Activated T-cell treated with anti-CD3 and anti-CD28 coated beads, Interleukin-2, amount 50 U/mL, for 48 hours (primary cell): ENCODE data around the gene CMTM1.

Source experiments
- DNase-seq, 2 experiments: peaks; one replicate each; pipeline ENCODE4 v3.0.0-alpha.2; 2020

CMTM1 gene

GRCh38 chr16:66566051-66566901 lies at the start of gene CMTM1:
TSS of gene CMTM1 (plus strand) at chr16:66566439. CDS start at chr16:66566514, 75 bp downstream.
- no peak for DNase-seq

DNA sequence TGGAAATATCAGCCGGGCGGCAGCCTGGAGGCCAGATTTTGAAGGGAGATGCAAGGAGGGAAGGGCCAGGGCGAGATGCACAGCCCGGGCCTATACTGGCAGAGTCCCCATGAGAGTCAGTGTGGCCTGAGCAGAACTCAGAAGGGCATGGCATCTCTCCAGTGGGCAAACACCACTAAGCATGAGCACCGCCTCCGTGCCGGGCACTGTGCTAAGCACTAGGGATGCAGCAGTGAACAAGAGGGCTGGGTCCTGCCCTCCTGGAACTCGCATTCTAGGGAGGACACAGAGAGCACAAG lies 49.8 kb upstream of the CMTM1 start:
- no peak for DNase-seq

DNA sequence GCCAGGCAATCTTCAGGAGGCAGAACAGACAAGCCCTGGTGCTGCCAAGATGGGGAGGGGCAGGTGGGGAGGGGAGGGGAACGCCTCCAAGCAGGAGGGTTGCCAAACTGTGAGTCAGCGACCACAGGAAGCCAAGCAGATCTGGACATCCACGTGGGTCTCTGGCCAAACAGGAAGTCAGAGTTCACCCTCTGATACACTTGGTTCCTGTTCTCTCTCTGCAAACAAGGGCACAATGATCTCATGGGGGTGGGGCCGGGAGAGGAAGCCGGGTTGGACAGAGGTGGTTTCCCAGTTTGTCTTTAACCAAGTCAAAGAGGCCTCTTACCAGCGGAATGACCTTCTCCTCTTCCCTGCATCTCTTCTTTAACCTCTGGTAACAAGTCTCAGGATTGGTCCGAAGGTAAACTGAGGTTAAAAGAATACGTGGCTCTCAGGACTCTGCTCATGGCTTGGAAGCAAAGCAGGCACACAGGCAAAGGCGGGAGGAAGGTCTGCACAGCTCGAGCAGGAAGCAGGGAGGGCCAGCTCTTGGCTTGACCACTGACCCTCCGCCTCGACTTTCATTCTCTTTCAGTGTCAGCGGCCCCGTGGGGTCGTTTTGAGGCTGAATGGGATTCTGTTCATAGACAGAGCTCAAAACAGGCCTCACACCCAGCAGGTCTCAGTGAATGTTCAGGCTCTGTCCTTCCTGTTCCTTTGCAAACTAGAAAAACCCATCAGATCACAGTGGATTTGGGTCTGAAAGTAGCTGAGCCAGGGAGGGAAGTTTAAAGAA lies 49.2 kb upstream of the CMTM1 start:
- peak; percentile 87 to 88 for DNase-seq

DNA sequence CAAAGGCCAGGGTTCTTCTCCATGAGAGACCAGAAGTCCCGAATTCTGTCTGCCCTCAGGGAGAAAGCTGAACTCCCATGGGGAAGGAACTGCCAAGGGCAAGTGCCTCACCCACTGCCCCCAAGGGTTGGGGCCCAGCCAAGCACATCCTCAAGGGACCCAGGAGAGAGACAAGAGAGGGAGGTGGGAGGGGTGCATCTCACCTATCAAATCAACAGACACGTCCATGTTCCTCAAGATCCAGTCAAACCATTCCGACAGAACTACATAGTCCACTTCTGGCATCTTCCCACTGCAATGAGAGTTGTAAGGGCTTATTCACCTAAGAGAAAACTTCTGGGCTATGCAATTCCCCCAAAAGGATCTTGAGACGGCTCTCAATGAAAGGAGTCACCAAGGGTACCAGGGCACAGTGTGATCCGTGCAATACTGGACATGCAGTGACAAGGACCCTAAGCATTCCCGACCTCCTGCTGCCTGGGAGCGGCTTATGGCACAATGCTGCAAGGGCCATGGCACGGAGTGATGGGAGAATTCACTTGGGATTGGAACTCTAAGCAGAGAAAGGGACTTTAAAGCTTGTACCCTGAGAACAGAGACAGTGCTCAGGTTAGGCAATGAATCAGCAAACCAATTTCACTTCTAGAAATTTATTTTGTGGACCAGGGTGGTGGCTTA lies 48.5 kb upstream of the CMTM1 start:
- DNase-seq = peak in 1 of 2 experiments; percentile 43

- DNase-seq = no peak
Observed at GRCh38 chr16:66519482-66520373, 46.5 kb upstream of the CMTM1 start.

DNA sequence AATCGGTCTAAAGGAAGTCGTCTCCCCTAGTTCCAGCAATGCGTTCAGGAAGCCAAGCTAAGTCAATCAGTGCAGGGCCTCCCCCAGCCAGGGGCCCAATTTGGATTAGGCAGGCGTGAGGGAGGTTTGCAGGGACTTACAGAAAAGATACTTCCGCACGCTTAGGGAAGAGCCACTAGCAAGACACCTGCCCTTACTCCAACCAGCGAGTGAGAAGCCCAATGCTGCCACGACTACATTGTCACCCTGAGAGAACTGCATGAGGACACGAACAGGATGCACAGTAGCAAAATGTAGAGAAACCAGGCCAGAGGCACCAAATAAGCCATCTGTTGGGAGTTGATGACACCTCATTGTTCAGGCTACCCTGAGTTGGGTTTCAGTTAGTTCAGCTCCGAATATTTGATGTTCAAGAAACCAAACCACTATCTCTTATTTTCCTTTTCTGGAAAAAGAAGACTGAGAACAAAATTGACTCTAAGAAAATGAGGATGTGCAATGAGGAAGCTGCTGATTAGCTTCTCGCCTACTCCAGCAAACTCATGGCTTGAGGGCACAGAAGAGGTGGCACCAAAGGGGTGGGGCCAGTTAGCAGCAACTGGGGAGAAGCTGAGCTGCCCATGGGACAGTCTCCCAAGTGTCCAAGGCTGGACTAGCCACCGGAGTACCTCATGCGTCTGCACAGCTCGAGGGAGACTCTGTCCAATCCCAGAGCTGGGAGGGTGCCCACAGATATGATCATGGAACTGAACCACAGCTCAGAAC lies 45.7 kb upstream of the CMTM1 start:
- peak in 1 of 2 experiments; percentile 46 for DNase-seq

GRCh38 chr16:66521252-66521713 lies 45.0 kb upstream of the CMTM1 start:
- DNase-seq = peak in 1 of 2 experiments; percentile 28

DNA sequence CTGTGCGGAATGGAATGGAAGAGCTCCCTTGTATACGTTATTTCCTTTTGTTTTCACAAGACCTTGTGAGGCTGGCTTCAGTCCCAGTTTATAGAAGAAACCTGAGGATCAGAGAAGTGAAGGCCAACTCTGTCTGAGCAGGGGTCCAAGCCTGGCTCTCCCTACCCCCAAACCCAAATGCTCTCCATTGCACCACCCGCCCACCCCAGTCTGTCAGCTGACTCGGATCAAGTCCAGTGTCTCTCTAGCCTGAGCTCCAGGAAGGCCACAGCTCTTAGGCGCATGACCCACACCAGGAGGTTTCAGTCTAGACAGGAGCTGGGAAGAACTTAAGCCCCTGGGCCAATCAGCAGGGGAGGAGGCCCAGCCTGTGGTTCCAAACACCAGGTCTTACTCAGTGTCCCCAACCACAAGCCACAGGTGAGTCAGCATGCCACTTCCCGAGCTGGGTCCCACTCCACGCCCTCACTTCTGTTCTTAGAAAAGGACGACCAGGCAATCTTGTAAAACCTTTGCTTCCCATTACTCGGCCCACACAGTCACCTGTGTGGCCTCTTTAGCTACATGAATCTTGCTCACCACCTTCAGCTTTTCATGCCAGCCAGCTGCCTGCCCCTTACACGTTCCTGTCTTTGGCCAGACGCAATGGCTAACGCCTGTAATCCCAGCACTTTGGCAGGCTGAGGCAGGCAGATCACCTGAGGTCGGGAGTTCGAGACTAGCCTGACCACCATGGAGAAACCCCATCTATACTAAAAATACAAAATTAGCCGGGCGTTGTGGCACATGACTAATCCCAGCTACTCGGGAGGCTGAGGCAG lies 44.1 kb upstream of the CMTM1 start:
- DNase-seq = peak; percentile 97 to 98

DNA sequence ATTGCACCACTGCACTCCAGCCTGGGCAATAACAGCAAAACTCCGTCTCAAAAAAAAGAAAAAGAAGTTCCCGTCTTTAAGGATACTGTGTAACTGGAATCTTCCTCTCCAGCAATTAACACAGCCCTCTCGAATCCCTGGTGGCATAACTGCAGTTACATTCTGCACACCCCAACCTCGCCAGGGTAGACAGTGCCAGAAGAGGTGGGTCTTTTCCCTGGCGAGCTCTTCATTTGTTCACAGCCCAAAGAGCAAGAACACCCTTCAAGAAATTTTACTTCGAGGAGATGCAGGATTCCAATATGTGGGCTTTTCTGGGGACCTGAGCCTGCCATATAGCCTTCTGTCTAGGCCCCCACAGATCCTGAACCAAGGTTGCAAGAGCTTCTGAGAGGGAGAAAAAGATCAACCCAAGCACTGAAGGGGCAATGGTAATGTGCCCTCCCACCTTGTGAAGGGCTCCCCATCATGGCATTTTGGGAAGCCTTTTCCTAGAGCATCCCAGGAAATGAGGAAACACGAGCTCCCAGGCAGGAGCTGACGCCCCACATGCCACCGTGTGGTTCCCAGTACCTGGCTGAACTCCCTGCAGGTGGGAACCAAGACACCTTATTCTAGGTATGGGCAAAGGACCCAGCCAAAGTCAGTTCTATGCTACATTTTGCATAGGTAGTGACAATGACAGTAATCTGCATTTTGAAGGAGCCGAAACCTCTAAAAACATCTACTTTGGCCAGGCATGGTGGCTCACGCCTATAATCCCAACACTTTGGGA lies 43.2 kb upstream of the CMTM1 start:
- DNase-seq = no peak

GRCh38 chr16:66523861-66524354 lies 42.3 kb upstream of the CMTM1 start:
- peak; percentile 44 to 46 for DNase-seq

DNA sequence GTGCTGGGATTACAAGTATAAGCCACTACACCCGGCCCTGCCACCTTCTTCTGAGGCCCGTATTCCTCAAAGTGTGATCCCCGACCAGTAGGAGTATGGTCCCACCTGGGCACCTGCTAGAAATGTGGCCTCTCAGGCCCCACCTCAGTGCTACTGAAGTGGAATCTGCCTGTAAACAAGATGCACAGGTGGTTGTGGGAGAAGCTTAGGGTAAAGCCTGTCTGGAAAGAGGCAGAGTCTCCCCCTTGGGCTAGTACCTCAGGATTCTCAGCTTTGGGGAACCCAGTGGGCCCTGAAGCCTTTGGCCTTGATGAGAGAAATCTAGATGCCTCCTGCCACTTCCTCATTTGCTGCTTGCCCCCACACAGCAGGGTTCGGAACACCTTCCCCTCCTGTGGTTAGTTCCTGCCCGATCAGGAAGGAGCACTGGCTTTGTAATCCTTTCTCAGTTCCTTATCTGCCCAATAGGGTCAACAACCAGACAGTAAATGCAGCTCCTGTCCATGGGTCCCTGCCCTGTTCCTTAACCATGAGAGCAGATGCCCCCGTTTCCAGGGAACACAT lies 41.6 kb upstream of the CMTM1 start:
- DNase-seq = peak; percentile 50 to 54

GRCh38 chr16:66525396-66526180 lies 40.7 kb upstream of the CMTM1 start:
- no peak for DNase-seq

DNA sequence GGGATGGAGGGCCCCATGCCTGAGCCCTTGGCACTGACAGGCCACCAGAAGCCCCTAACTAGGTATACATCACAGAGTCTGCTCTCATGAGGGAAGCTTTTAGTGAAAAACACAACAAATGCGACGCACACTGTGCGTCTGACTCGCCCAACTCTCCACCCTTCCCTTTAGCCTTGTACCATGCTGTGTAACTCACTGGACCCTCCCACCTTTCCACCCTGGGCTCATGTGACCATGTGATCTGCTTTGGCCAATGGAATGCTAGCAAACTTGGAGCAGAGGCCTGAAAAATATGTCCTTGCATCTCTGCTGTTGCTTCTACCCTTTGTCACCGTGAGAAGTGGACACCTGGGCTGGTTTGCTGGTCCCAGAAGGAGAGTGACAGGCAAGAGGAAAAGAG lies 37.9 kb upstream of the CMTM1 start:
- no peak for DNase-seq

DNA sequence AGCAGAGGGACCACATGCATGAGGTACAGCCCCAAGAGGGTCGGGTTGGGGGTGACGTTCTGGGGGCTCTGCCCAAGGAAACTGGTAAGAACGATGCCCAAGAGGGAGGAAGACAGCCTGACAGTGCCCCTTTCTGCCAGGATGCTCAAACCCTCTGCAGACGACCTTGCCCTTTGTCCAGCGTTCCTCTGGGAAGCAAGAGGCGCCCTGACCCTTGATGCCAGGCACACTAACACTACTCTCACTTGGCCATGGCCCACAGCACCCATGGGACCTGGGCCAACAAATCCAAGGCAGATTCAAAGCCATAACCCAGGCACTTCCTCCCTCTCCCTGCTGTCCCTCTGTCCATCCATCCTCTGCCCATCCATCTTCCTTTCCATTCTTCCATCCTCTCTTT lies 36.8 kb upstream of the CMTM1 start:
- no peak for DNase-seq

- no peak for DNase-seq
Observed at GRCh38 chr16:66534376-66534799, 31.9 kb upstream of the CMTM1 start.

DNA sequence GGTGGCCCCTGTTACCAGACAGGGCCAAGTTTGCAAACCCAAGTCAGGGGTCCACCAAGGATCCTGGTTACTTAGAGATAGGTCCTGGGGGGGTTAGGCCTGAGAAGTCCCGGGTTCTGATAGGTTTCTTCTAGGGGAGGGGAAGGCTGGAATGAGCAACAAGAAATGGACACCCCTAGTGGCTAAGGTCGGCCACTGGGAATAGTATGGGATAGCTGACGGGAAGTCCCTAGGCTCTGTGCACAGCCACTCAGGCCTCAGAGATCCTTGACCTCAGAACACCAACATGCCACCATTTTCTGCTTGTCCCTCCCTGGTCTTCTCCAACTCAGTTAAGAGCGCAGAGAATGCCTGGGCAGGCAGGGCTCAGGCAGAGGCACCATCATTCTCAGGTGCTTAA lies 29.7 kb upstream of the CMTM1 start:
- peak in 1 of 2 experiments; percentile 10 for DNase-seq

GRCh38 chr16:66537236-66537635 lies 29.0 kb upstream of the CMTM1 start:
- DNase-seq = no peak

DNA sequence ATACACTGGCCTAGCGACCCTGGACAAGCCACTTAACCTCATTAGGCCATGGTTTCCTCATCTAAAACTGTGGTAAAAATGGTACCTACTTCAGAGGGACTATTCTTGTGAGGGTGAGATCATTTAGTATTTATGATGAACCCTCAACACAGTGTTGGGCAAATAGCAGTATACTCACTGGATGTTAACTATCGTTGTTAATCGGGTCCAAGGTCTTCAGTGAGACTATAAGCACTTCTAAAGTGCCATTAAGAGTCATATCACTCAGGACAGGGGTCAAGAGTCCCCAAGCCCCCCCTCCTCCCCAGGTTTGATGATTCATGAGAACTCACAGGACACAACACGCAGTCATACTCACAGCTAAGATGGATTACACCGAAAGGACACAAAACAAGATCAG lies 27.3 kb upstream of the CMTM1 start:
- DNase-seq = no peak
